Measurements from ENCODE around the gene CHAMP1. TPM values are rescaled to one million over a fixed set of nuclear protein-coding genes. Genes with fewer than 3 reads are reported as not detected.

CHAMP1 gene
- total RNA-seq, 2 experiments from 2014 or later: 11.0 to 12.2 TPM

DNA sequence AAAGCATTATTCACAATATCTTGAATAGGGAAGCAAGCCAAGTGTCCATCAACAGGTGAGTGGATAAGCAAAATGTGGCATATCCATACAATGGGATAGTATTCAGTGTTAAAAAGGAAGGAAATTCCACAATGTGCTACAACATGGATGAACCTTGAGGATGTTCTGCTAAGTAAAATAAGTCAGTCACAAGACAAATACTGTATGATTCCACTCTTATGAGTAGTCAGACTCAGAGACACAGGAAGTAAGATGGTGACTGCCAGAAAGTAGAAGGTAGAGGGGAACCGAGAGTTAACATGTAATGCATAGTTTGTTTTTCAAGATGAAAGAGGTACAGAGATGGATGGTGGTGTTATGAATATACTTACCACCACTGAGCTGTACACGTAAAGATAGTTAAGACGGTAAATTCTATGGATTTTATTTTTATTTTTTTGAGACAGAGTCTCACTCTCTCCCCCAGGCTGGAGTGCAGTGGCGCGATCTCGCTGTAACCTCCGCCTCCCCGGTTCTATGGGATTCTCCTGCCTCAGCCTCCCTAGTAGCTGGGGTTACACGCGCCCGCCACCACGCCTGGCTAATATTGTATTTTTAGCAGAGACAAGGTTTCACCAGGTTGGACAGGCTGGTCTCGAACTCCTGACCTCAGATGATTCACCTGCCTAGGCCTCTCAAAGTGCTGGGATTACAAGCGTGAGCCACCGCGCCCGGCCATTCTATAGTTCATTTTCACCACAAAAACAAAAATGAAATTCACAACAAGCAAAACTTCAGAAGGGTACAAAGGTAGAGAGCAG, 1.0 kb upstream of the CHAMP1 start:
- no peak for ATAC-seq (ENCODE audit: poor library complexity)
- peaks cover 32% of the 10 kb centered on the region for H3K4me1 Mint-ChIP-seq (ENCODE audit: low read depth)
- no peaks in the 10 kb centered on the region for H3K9me3 Mint-ChIP-seq
- ChIA-PET CTCF (interaction anchor here (0.7 kb wide), 2 partner anchors 13 to 235 kb away, joined by 3 read pairs; no protein-coding TSS in a partner anchor), POLR2A (interaction anchor here (1.1 to 2.2 kb wide), 3 partner anchors 24 to 57 kb away, joined by 3 to 15 read pairs (median 3); partner anchors contain the start of gene UPF3A)
- Histone ChIP-seq H3K36me3 (ENCODE audit: insufficient read depth, low read length) (no peaks in the 10 kb centered on the region), H3K27me3 (ENCODE audit: control insufficient read depth in 1 of 2, insufficient read depth in 2 of 2, low read length in 2 of 2) (no peaks in the 10 kb centered on the region), H3K9me3 (ENCODE audit: control insufficient read depth in 1 of 2, insufficient read depth in 1 of 2, low read length in 2 of 2) (no peaks in the 10 kb centered on the region), H3K4me3 (ENCODE audit: low read length) (peak overlapping the region; percentile 55), H3K4me1 (ENCODE audit: insufficient read depth, low read length) (peaks cover 29% of the 10 kb centered on the region), H3K27ac (ENCODE audit: low read depth in 1 of 2, low read length in 2 of 2) (peak overlapping the region in 1 of 2 donors; percentile 63)
- H3K27me3 Mint-ChIP-seq: no peaks in the 10 kb centered on the region
- peak in 6 of 14 experiments; percentile 2 to 25 (median 7) for DNase-seq
- H3K27ac Mint-ChIP-seq: peak overlapping the region; percentile 84
- TF ChIP-seq, protein P1, sequence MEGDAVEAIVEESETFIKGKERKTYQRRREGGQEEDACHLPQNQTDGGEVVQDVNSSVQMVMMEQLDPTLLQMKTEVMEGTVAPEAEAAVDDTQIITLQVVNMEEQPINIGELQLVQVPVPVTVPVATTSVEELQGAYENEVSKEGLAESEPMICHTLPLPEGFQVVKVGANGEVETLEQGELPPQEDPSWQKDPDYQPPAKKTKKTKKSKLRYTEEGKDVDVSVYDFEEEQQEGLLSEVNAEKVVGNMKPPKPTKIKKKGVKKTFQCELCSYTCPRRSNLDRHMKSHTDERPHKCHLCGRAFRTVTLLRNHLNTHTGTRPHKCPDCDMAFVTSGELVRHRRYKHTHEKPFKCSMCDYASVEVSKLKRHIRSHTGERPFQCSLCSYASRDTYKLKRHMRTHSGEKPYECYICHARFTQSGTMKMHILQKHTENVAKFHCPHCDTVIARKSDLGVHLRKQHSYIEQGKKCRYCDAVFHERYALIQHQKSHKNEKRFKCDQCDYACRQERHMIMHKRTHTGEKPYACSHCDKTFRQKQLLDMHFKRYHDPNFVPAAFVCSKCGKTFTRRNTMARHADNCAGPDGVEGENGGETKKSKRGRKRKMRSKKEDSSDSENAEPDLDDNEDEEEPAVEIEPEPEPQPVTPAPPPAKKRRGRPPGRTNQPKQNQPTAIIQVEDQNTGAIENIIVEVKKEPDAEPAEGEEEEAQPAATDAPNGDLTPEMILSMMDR (IDR thresholded peaks at IDR 0.05): no peak
- peak overlapping the region; percentile 91 for H3K4me3 Mint-ChIP-seq
- H3K36me3 Mint-ChIP-seq (ENCODE audit: low read depth): no peaks in the 10 kb centered on the region
- intact Hi-C loops (cut with DNase I, micrococcal nuclease): no loop called here

- intact Hi-C loops (cut with DNase I, micrococcal nuclease): loop anchor here in 1 of 2 experiments (2.0 kb wide), 1 partner anchor 34 kb away; the partner anchor contains the start of gene UPF3A
- POLR2A ChIA-PET: interaction anchor here (0.6 to 1.0 kb wide), 2 partner anchors 34 to 35 kb away, joined by 3 to 7 read pairs; partner anchors contain the start of gene UPF3A
Measured at GRCh38 chr13:114315074-114315785, 927 bp downstream of the CHAMP1 start.

DNA sequence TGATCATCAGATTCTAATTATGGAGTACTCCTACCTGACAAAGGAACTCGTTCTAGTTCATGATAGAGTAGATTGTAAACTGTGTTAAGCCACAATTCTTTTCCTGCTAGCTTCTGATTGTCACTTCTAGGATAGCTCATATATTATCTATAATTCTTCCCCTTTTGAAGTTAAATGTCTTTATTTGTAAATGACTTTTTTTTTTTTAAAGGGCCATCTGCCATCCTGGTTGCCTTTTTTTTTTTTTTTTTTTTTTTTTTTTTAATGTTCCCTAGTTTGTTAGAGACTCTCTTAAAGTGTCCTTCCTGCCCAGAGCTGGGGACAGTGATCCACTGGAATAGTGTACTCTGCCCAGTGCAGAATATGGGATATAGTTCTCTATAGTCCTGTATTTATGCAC, 4.3 kb downstream of the CHAMP1 start:
- Histone ChIP-seq H3K27ac (ENCODE audit: low read depth in 1 of 2, low read length in 2 of 2) (no peak overlapping the region), H3K27me3 (ENCODE audit: control insufficient read depth in 1 of 2, insufficient read depth in 2 of 2, low read length in 2 of 2) (no peaks in the 10 kb centered on the region), H3K36me3 (ENCODE audit: insufficient read depth, low read length) (peaks cover 29% of the 10 kb centered on the region), H3K4me3 (ENCODE audit: low read length) (no peak overlapping the region), H3K9me3 (ENCODE audit: control insufficient read depth in 1 of 2, insufficient read depth in 1 of 2, low read length in 2 of 2) (no peaks in the 10 kb centered on the region), H3K4me1 (ENCODE audit: insufficient read depth, low read length) (peaks cover 27% of the 10 kb centered on the region)
- H3K27me3 Mint-ChIP-seq: no peaks in the 10 kb centered on the region
- H3K4me1 Mint-ChIP-seq (ENCODE audit: low read depth): peaks cover 46% of the 10 kb centered on the region
- POLR2A ChIA-PET: interaction anchor here (0.6 kb wide), 1 partner anchor 34 kb away, joined by 3 read pairs; no protein-coding TSS in a partner anchor
- peak overlapping the region; percentile 13 for H3K27ac Mint-ChIP-seq
- TF ChIP-seq, protein P1 (IDR thresholded peaks at IDR 0.05): no peak
- peaks cover 42% of the 10 kb centered on the region for H3K36me3 Mint-ChIP-seq (ENCODE audit: low read depth)
- intact Hi-C loops (cut with DNase I, micrococcal nuclease): no loop called here
- ATAC-seq (ENCODE audit: poor library complexity) (no peak), DNase-seq (no peak)
- CTCF ChIA-PET: interaction anchor here (0.7 kb wide), 1 partner anchor 21 kb away, joined by 3 read pairs; no protein-coding TSS in a partner anchor
- H3K9me3 Mint-ChIP-seq: no peaks in the 10 kb centered on the region
- peak overlapping the region; percentile 52 for H3K4me3 Mint-ChIP-seq

More at GRCh38 chr13:114315074-114315785, 927 bp downstream of the CHAMP1 start:
- Histone ChIP-seq H3K36me3 (ENCODE audit: insufficient read depth, low read length) (peaks cover 3% of the 10 kb centered on the region), H3K27ac (ENCODE audit: low read depth in 1 of 2, low read length in 2 of 2) (peak overlapping the region; percentile 3 to 64), H3K27me3 (ENCODE audit: control insufficient read depth in 1 of 2, insufficient read depth in 2 of 2, low read length in 2 of 2) (no peaks in the 10 kb centered on the region), H3K9me3 (ENCODE audit: control insufficient read depth in 1 of 2, insufficient read depth in 1 of 2, low read length in 2 of 2) (no peaks in the 10 kb centered on the region), H3K4me3 (ENCODE audit: low read length) (peak overlapping the region; percentile 55), H3K4me1 (ENCODE audit: insufficient read depth, low read length) (peaks cover 32% of the 10 kb centered on the region)
- CTCF ChIA-PET: interaction anchor here (0.8 kb wide), 1 partner anchor 10 kb away, joined by 3 read pairs; no protein-coding TSS in a partner anchor
- H3K4me3 Mint-ChIP-seq: peak overlapping the region; percentile 87
- ATAC-seq (ENCODE audit: poor library complexity) (peak; percentile 21), DNase-seq (peak in 3 of 14 experiments; percentile 46 to 57 (median 52))
- peak overlapping the region; percentile 76 for H3K27ac Mint-ChIP-seq
- peaks cover 12% of the 10 kb centered on the region for H3K36me3 Mint-ChIP-seq (ENCODE audit: low read depth)
- no peaks in the 10 kb centered on the region for H3K9me3 Mint-ChIP-seq
- no peaks in the 10 kb centered on the region for H3K27me3 Mint-ChIP-seq
- H3K4me1 Mint-ChIP-seq (ENCODE audit: low read depth): peaks cover 52% of the 10 kb centered on the region
- TF ChIP-seq, protein P1 (IDR thresholded peaks at IDR 0.05): no peak

All from CD4-positive, alpha-beta T cell (primary cell).